ENCODE results near the gene AGPAT4. TPM values are rescaled to one million over a fixed set of nuclear protein-coding genes. Genes with fewer than 3 reads are reported as not detected.
"Not testable (repeated sequence)": the region's sequence is repeated elsewhere in the genome, so short reads cannot be mapped to it uniquely, and the experiment has no call there.

Gene AGPAT4
- total RNA-seq, 2 donors from 2014 or later: 7.6 to 12.1 TPM

GRCh38 chr6:161225681-161226008 lies 48.2 kb downstream of the AGPAT4 start:
- no peak for ATAC-seq
- H3K4me1 Mint-ChIP-seq (ENCODE audit: low read depth in 2 of 2): peaks cover 43 to 79% of the 10 kb centered on the region in 2 donors
- peak overlapping the region; percentile 84 for H3K4me3 Mint-ChIP-seq
- H3K9me3 Mint-ChIP-seq: no peaks in the 10 kb centered on the region
- peaks cover 0 to 4% of the 10 kb centered on the region in 2 donors for H3K27me3 Mint-ChIP-seq
- peak overlapping the region; percentile 79 to 89 for H3K27ac Mint-ChIP-seq
- peaks cover 11% of the 10 kb centered on the region for H3K36me3 Mint-ChIP-seq
- no peak for DNase-seq (ENCODE audit: low spot score)

GRCh38 chr6:161224951-161225680 lies 48.7 kb downstream of the AGPAT4 start:
- H3K36me3 Mint-ChIP-seq: peaks cover 11% of the 10 kb centered on the region
- H3K4me3 Mint-ChIP-seq: peak overlapping the region; percentile 84
- peak overlapping the region in 1 of 2 donors; percentile 79 for H3K27ac Mint-ChIP-seq
- H3K9me3 Mint-ChIP-seq; H3K27me3 Mint-ChIP-seq; DNase-seq (ENCODE audit: low spot score); ATAC-seq: not testable (repeated sequence)
- peaks cover 45 to 78% of the 10 kb centered on the region in 2 donors for H3K4me1 Mint-ChIP-seq (ENCODE audit: low read depth in 2 of 2)

- Mint-ChIP-seq H3K27ac (peak overlapping the region in 1 of 2 donors; percentile 28), H3K9me3 (no peaks in the 10 kb centered on the region), H3K4me3 (peak overlapping the region; percentile 40), H3K27me3 (peaks cover 0 to under 1% of the 10 kb centered on the region in 2 donors), H3K36me3 (peaks cover 15% of the 10 kb centered on the region), H3K4me1 (ENCODE audit: low read depth in 2 of 2) (peaks cover 41 to 69% of the 10 kb centered on the region in 2 donors)
- DNase-seq (ENCODE audit: low spot score) (no peak), ATAC-seq (peak in 1 of 2 donors; percentile 43)
Measured at GRCh38 chr6:161223646-161224045, 50.2 kb downstream of the AGPAT4 start.

- Mint-ChIP-seq H3K36me3 (peaks cover 15% of the 10 kb centered on the region), H3K4me1 (ENCODE audit: low read depth in 2 of 2) (peaks cover 39 to 67% of the 10 kb centered on the region in 2 donors), H3K9me3 (no peaks in the 10 kb centered on the region), H3K4me3 (no peak overlapping the region), H3K27ac (no peak overlapping the region), H3K27me3 (no peaks in the 10 kb centered on the region)
- no peak for ATAC-seq
- DNase-seq (ENCODE audit: low spot score): no peak
Measured at GRCh38 chr6:161222706-161223234, 51.1 kb downstream of the AGPAT4 start.

GRCh38 chr6:161220346-161220745 lies 53.5 kb downstream of the AGPAT4 start:
- Mint-ChIP-seq H3K27me3 (no peaks in the 10 kb centered on the region), H3K4me3 (no peak overlapping the region), H3K36me3 (peaks cover 15% of the 10 kb centered on the region), H3K9me3 (no peaks in the 10 kb centered on the region), H3K4me1 (ENCODE audit: low read depth in 2 of 2) (peaks cover 25 to 47% of the 10 kb centered on the region in 2 donors), H3K27ac (no peak overlapping the region)
- DNase-seq (ENCODE audit: low spot score) (no peak), ATAC-seq (no peak)

- no peak overlapping the region for H3K4me3 Mint-ChIP-seq
- H3K36me3 Mint-ChIP-seq: peaks cover 8% of the 10 kb centered on the region
- H3K9me3 Mint-ChIP-seq: no peaks in the 10 kb centered on the region
- DNase-seq (ENCODE audit: low spot score) (no peak), ATAC-seq (no peak)
- H3K4me1 Mint-ChIP-seq (ENCODE audit: low read depth in 2 of 2): peaks cover 19 to 42% of the 10 kb centered on the region in 2 donors
- no peak overlapping the region for H3K27ac Mint-ChIP-seq
- H3K27me3 Mint-ChIP-seq: no peaks in the 10 kb centered on the region
Measured at GRCh38 chr6:161219680-161220079, 54.2 kb downstream of the AGPAT4 start.

GRCh38 chr6:161218222-161218621 lies 55.6 kb downstream of the AGPAT4 start:
- Mint-ChIP-seq H3K9me3 (no peaks in the 10 kb centered on the region), H3K36me3 (peaks cover 12% of the 10 kb centered on the region), H3K4me1 (ENCODE audit: low read depth in 2 of 2) (peaks cover 12 to 31% of the 10 kb centered on the region in 2 donors), H3K27ac (no peak overlapping the region), H3K27me3 (no peaks in the 10 kb centered on the region), H3K4me3 (no peak overlapping the region)
- DNase-seq (ENCODE audit: low spot score) (no peak), ATAC-seq (no peak)

DNA sequence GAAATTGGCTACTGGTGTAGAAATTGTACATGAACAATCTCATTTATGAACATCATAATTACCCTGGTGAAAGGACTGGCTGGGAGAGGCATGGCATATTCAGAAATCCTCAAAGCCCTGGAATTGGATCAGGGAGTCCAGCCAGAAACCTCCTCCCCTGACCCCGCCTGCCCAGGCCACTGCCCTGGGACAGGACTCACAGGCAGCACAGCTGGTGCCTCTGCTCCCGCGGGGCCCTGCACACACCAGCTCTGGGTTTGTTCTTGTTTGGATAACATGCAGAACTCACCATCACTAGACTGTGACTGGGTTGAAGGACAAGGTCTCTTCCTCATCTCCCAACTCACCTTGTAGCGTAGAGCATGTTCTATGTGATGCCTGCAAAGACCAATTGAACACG lies 56.2 kb downstream of the AGPAT4 start:
- no peak overlapping the region for H3K4me3 Mint-ChIP-seq
- no peak for DNase-seq (ENCODE audit: low spot score)
- peaks cover 12 to 26% of the 10 kb centered on the region in 2 donors for H3K4me1 Mint-ChIP-seq (ENCODE audit: low read depth in 2 of 2)
- peaks cover 12% of the 10 kb centered on the region for H3K36me3 Mint-ChIP-seq
- H3K27me3 Mint-ChIP-seq: no peaks in the 10 kb centered on the region
- H3K27ac Mint-ChIP-seq: no peak overlapping the region
- no peak for ATAC-seq
- H3K9me3 Mint-ChIP-seq: no peaks in the 10 kb centered on the region

DNA sequence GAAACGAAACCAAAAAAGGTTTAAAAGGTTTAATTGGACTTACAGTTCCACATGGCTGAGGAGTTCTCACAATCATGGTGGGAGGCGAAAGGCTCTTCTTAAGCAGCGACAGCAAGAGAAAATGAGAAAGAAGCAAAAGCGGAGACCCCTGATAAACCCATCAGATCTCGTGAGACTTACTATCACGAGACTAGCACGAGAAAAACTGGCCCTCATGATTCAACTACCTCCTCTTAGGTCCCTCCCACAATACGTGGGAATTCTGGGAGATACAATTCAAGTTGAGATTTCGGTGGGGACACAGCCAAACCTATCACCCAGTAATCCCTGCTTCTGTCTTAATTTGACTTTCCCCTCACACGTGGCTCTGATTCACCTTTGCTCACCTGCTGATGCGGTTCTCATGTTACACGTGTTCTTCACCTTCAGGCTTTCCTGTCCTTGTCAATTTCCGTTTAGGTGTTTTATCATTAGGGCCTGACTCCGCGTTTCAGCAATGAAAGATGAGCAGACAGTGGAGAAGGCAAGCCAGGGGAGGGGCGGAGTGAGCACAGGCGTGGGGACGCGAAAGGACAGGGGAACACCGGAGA lies 57.1 kb downstream of the AGPAT4 start:
- Mint-ChIP-seq H3K4me3 (no peak overlapping the region), H3K36me3 (peaks cover 9% of the 10 kb centered on the region), H3K4me1 (ENCODE audit: low read depth in 2 of 2) (peaks cover 11 to 21% of the 10 kb centered on the region in 2 donors), H3K27me3 (no peaks in the 10 kb centered on the region), H3K9me3 (no peaks in the 10 kb centered on the region), H3K27ac (no peak overlapping the region)
- ATAC-seq (no peak), DNase-seq (ENCODE audit: low spot score) (no peak)

- no peaks in the 10 kb centered on the region for H3K9me3 Mint-ChIP-seq
- H3K27ac Mint-ChIP-seq: no peak overlapping the region
- H3K4me3 Mint-ChIP-seq: no peak overlapping the region
- H3K4me1 Mint-ChIP-seq (ENCODE audit: low read depth in 2 of 2): peaks cover 10 to 18% of the 10 kb centered on the region in 2 donors
- no peaks in the 10 kb centered on the region for H3K27me3 Mint-ChIP-seq
- DNase-seq (ENCODE audit: low spot score): no peak
- H3K36me3 Mint-ChIP-seq: peaks cover 12% of the 10 kb centered on the region
- no peak for ATAC-seq
Measured at GRCh38 chr6:161215876-161216615, 57.8 kb downstream of the AGPAT4 start.

- no peak overlapping the region for H3K4me3 Mint-ChIP-seq
- peaks cover 7 to 20% of the 10 kb centered on the region in 2 donors for H3K4me1 Mint-ChIP-seq (ENCODE audit: low read depth in 2 of 2)
- DNase-seq (ENCODE audit: low spot score) (no peak), ATAC-seq (no peak)
- H3K27me3 Mint-ChIP-seq: no peaks in the 10 kb centered on the region
- H3K9me3 Mint-ChIP-seq: no peaks in the 10 kb centered on the region
- no peak overlapping the region for H3K27ac Mint-ChIP-seq
- H3K36me3 Mint-ChIP-seq: peaks cover 16% of the 10 kb centered on the region
Measured at GRCh38 chr6:161215193-161215592, 58.7 kb downstream of the AGPAT4 start.

DNA sequence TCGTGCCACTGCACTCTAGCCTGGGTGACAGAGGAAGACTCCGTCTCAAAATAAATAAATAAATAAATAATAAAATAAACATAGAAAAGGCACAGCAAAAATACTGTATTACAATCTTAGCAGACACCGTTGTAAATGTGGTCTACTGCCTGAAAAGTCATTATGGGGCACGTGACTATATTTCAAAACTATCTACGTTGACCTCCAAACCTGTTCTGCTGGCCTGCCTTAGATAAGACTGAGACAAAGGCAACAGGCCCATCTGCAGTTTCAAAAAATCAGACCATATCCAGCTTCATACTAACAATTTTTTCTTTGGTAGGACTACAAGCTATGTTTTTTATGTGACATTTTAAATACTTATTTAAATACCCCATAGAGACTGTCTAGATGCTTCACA lies 59.1 kb downstream of the AGPAT4 start:
- Mint-ChIP-seq H3K27me3 (no peaks in the 10 kb centered on the region), H3K36me3 (peaks cover 18% of the 10 kb centered on the region), H3K4me1 (ENCODE audit: low read depth in 2 of 2) (peaks cover 7 to 21% of the 10 kb centered on the region in 2 donors), H3K4me3 (no peak overlapping the region), H3K27ac (no peak overlapping the region), H3K9me3 (no peaks in the 10 kb centered on the region)
- ATAC-seq (no peak), DNase-seq (ENCODE audit: low spot score) (no peak)

- Mint-ChIP-seq H3K4me1 (ENCODE audit: low read depth in 2 of 2) (peaks cover 14 to 23% of the 10 kb centered on the region in 2 donors), H3K27ac (no peak overlapping the region), H3K4me3 (no peak overlapping the region), H3K9me3 (no peaks in the 10 kb centered on the region), H3K36me3 (peaks cover 14% of the 10 kb centered on the region), H3K27me3 (no peaks in the 10 kb centered on the region)
- DNase-seq (ENCODE audit: low spot score) (no peak), ATAC-seq (no peak)
Measured at GRCh38 chr6:161212902-161213301, 61.0 kb downstream of the AGPAT4 start.
